Brain microvascular endothelial cell (primary cell): ENCODE results near the gene OVOL3.

Experiments
- DNase-seq: peaks from one replicate; pipeline ENCODE4 v3.0.0-alpha.2; 2020
- H3K27ac ChIP-seq: fragments of 250-450 bp; sonication (Bioruptor Pico); 2 replicates; pipeline ENCODE4 v1.5.1; 2020; ENCODE audit warnings: mild to moderate bottlenecking, moderate library complexity
- H3K27me3 ChIP-seq: fragments of 250-450 bp; sonication (Bioruptor Pico); replicated peaks from 2 replicates; pipeline ENCODE4 v1.5.1; 2020; ENCODE audit warnings: mild to moderate bottlenecking
- H3K36me3 ChIP-seq: fragments of 250-450 bp; sonication (Bioruptor Pico); replicated peaks from 2 replicates; pipeline ENCODE4 v1.5.1; 2020; ENCODE audit warnings: mild to moderate bottlenecking
- H3K4me3 ChIP-seq: 2 replicates; pipeline ENCODE4 v1.5.1; 2011; ENCODE audit warnings: low read depth, mild to moderate bottlenecking, control low read depth, low read length, moderate library complexity
- CTCF ChIP-seq: IDR thresholded peaks from 2 replicates; pipeline ENCODE4 v1.5.1; 2011; ENCODE audit warnings: low read depth, mild to moderate bottlenecking, moderate library complexity, low read length, control low read depth, inconsistent platforms; ENCODE audit errors: missing control alignments
- in situ Hi-C: cut with HindIII; loops from 2 replicates; pipeline ENCODE4 v1.10.0; 2017; ENCODE audit warnings: low sequenced_read_pairs, low pct_ligation_motif_present

Gene OVOL3

GRCh38 chr19:36084231-36085009 lies 26.5 kb upstream of the OVOL3 start:
- no peaks in the 10 kb centered on the region for H3K27me3 ChIP-seq
- in situ Hi-C loops: no loop called here
- DNase-seq: no peak
- TF ChIP-seq CTCF: no peak
- no peak overlapping the region for H3K27ac ChIP-seq
- no peaks in the 10 kb centered on the region for H3K36me3 ChIP-seq
- no peak overlapping the region for H3K4me3 ChIP-seq

- no peaks in the 10 kb centered on the region for H3K27me3 ChIP-seq
- no peak overlapping the region for H3K4me3 ChIP-seq
- in situ Hi-C loops: no loop called here
- no peak overlapping the region for H3K27ac ChIP-seq
- no peaks in the 10 kb centered on the region for H3K36me3 ChIP-seq
- no peak for TF ChIP-seq CTCF
- DNase-seq: no peak
Measured at GRCh38 chr19:36086326-36086725, 24.6 kb upstream of the OVOL3 start.

- Histone ChIP-seq H3K4me3 (no peak overlapping the region), H3K36me3 (no peaks in the 10 kb centered on the region)
Measured at GRCh38 chr19:36089847-36090246, 21.1 kb upstream of the OVOL3 start.

GRCh38 chr19:36090910-36091695 lies 19.8 kb upstream of the OVOL3 start:
- no peak overlapping the region for H3K4me3 ChIP-seq
- H3K27me3 ChIP-seq: no peaks in the 10 kb centered on the region
- H3K27ac ChIP-seq: no peak overlapping the region
- in situ Hi-C loops: no loop called here
- no peaks in the 10 kb centered on the region for H3K36me3 ChIP-seq
- DNase-seq: no peak
- no peak for TF ChIP-seq CTCF

More at GRCh38 chr19:36089847-36090246, 21.1 kb upstream of the OVOL3 start:
- Histone ChIP-seq H3K27ac (no peak overlapping the region), H3K27me3 (no peaks in the 10 kb centered on the region)
- TF ChIP-seq CTCF: no peak
- DNase-seq: no peak
- in situ Hi-C loops: no loop called here

GRCh38 chr19:36092566-36092965 lies 18.4 kb upstream of the OVOL3 start:
- DNase-seq: no peak
- no peak for TF ChIP-seq CTCF
- in situ Hi-C loops: no loop called here
- Histone ChIP-seq H3K27ac (no peak overlapping the region), H3K27me3 (no peaks in the 10 kb centered on the region), H3K36me3 (no peaks in the 10 kb centered on the region), H3K4me3 (no peak overlapping the region)
